ENCODE data around the gene NRN1. TPM values are rescaled to one million over a fixed set of nuclear protein-coding genes. Genes with fewer than 3 reads are reported as not detected.

NRN1 gene
- total RNA-seq, 1 donor from 2014 or later: 1.3 TPM

DNA sequence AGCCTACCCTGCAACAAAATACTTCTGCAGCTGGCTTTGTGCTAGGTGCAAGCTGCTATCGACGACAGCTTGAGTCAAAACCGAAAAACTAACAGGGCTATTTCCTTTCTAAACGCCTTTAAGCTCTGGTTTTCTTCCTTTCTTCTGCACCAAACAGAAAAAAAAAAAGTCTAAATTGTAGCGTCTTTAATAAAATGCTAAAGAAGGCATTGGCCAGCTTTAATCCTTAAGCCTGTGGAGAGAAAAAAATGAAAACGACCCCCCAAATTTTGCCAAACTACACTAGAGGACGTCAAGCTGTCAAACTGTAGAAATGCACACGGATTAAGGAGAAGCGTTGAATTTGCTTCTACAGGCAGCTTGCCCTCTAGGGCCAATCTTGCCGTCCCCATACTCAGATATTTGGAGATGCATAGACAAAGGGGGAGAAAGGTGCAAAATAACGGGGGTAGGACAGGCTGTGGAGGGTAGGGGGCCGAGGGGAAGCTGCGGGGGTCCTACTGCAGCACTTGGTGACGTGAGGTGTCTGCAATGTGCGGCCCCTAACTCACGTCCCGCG, 1.4 kb upstream of the NRN1 start:
- TF ChIP-seq EZH2 (IDR thresholded peaks at IDR 0.05): no peak
- TF ChIP-seq, protein P1, sequence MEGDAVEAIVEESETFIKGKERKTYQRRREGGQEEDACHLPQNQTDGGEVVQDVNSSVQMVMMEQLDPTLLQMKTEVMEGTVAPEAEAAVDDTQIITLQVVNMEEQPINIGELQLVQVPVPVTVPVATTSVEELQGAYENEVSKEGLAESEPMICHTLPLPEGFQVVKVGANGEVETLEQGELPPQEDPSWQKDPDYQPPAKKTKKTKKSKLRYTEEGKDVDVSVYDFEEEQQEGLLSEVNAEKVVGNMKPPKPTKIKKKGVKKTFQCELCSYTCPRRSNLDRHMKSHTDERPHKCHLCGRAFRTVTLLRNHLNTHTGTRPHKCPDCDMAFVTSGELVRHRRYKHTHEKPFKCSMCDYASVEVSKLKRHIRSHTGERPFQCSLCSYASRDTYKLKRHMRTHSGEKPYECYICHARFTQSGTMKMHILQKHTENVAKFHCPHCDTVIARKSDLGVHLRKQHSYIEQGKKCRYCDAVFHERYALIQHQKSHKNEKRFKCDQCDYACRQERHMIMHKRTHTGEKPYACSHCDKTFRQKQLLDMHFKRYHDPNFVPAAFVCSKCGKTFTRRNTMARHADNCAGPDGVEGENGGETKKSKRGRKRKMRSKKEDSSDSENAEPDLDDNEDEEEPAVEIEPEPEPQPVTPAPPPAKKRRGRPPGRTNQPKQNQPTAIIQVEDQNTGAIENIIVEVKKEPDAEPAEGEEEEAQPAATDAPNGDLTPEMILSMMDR (IDR thresholded peaks at IDR 0.05): no peak
- no peak for TF ChIP-seq EZH2phosphoT487 (IDR thresholded peaks at IDR 0.05)
- no peaks in the 10 kb centered on the region for H3K9me3 Mint-ChIP-seq
- H3K27me3 Mint-ChIP-seq (ENCODE audit: insufficient read depth, low read depth): peaks cover 46% of the 10 kb centered on the region
- Histone ChIP-seq H2AFZ (replicated peaks) (peak overlapping the region; percentile 53), H3K4me2 (peak overlapping the region; percentile 94), H3K79me2 (ENCODE audit: low read depth) (no peaks in the 10 kb centered on the region), H4K20me1 (ENCODE audit: low read depth) (peaks cover 30% of the 10 kb centered on the region), H3K9me3 (ENCODE audit: low read depth) (no peaks in the 10 kb centered on the region), H3K4me1 (peaks cover 38% of the 10 kb centered on the region), H3K36me3 (no peaks in the 10 kb centered on the region), H3F3A (ENCODE audit: low read depth) (peaks cover 54% of the 10 kb centered on the region), H3K4me3 (peak overlapping the region; percentile 58), H3K9ac (no peak overlapping the region), H3K27ac (no peak overlapping the region), H3K27me3 (peaks cover 100% of the 10 kb centered on the region)
- no peak for DNase-seq (ENCODE audit: low spot score)
- peaks cover 38% of the 10 kb centered on the region for H3K4me1 Mint-ChIP-seq
- no peak overlapping the region for H3K27ac Mint-ChIP-seq
- no peaks in the 10 kb centered on the region for H3K36me3 Mint-ChIP-seq
- peak overlapping the region; percentile 86 for H3K4me3 Mint-ChIP-seq

DNA sequence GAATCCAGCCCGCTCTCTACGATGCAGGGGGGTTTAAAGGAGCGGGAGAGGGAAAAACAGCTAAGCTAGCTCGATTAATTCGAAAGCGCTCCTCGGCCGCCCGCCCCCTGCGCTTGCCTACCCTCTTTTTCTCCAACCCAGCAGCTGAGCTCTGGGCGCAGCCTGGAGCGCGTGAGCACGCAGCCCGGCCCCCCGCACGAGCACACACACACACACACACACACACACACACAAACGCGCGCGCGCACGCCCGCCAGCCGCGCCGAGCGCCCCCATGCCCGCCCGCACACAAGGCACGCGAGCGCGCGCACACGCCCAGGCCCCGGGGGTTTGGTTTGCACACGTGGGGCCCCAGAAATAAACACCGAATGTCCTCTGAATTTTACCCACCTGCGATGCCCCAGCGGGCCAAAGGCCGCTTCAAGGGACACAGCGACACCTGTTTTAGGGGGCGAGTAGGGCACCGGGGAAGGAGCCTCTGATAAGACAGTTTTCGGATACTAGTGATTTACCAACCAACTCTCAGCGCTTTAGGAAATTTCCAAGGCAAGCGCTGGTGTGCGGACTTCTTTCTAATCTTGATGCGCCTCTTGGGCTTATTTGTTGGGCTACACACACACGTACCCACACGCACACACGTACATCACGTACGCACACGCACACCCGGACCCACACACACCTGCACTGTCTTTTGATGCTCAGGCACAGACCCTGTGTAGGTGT, 802 bp upstream of the NRN1 start:
- Histone ChIP-seq H3K9me3 (ENCODE audit: low read depth) (no peaks in the 10 kb centered on the region), H3K4me2 (peak overlapping the region; percentile 94), H3K9ac (no peak overlapping the region), H3K79me2 (ENCODE audit: low read depth) (no peaks in the 10 kb centered on the region), H2AFZ (replicated peaks) (peak overlapping the region; percentile 78), H4K20me1 (ENCODE audit: low read depth) (peaks cover 37% of the 10 kb centered on the region), H3K27ac (no peak overlapping the region), H3K27me3 (peaks cover 100% of the 10 kb centered on the region), H3K36me3 (no peaks in the 10 kb centered on the region), H3K4me1 (peaks cover 38% of the 10 kb centered on the region), H3K4me3 (peak overlapping the region; percentile 58), H3F3A (ENCODE audit: low read depth) (peaks cover 54% of the 10 kb centered on the region)
- Mint-ChIP-seq H3K36me3 (no peaks in the 10 kb centered on the region), H3K4me1 (peaks cover 43% of the 10 kb centered on the region), H3K27me3 (ENCODE audit: insufficient read depth, low read depth) (peaks cover 52% of the 10 kb centered on the region), H3K27ac (no peak overlapping the region), H3K4me3 (peak overlapping the region; percentile 86), H3K9me3 (no peaks in the 10 kb centered on the region)
- no peak for TF ChIP-seq EZH2 (IDR thresholded peaks at IDR 0.05)
- no peak for TF ChIP-seq EZH2phosphoT487 (IDR thresholded peaks at IDR 0.05)
- TF ChIP-seq, protein P1 (IDR thresholded peaks at IDR 0.05): peak; percentile 62
- peak; percentile 80 for DNase-seq (ENCODE audit: low spot score)

DNA sequence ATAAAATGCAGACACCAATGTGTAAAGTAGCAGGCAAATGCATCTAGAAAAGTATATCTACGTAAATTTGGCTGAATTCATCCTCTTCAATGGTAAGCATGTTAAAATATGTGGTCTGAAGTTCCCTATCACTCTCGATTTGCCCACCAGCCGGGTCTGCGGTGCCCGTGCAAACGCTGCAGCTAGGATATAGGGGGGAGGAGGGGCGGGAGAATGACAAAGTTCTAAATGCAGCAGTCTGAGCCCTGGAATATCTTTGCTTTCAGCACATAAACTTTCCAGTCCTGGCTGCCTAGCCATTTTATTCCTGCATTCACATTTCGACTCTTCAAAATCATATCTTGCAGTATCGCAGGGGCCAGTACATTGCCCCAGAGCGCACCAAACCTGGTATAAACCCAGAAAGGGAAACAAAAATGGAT, 708 bp downstream of the NRN1 start:
- H3K36me3 ChIP-seq: no peaks in the 10 kb centered on the region
- Mint-ChIP-seq H3K4me1 (peaks cover 51% of the 10 kb centered on the region), H3K36me3 (no peaks in the 10 kb centered on the region), H3K4me3 (peak overlapping the region; percentile 86), H3K9me3 (no peaks in the 10 kb centered on the region), H3K27ac (peak overlapping the region; percentile 51), H3K27me3 (ENCODE audit: insufficient read depth, low read depth) (peaks cover 65% of the 10 kb centered on the region)
- peaks cover 60% of the 10 kb centered on the region for H3F3A ChIP-seq (ENCODE audit: low read depth)
- peak overlapping the region; percentile 94 for H3K4me2 ChIP-seq
- H3K27ac ChIP-seq: no peak overlapping the region
- peak; percentile 39 for DNase-seq (ENCODE audit: low spot score)
- TF ChIP-seq, protein P1 (IDR thresholded peaks at IDR 0.05): no peak
- peak; percentile 85 for TF ChIP-seq EZH2phosphoT487 (IDR thresholded peaks at IDR 0.05)
- peaks cover 45% of the 10 kb centered on the region for H4K20me1 ChIP-seq (ENCODE audit: low read depth)
- peaks cover 100% of the 10 kb centered on the region for H3K27me3 ChIP-seq
- no peaks in the 10 kb centered on the region for H3K79me2 ChIP-seq (ENCODE audit: low read depth)
- H3K9me3 ChIP-seq (ENCODE audit: low read depth): no peaks in the 10 kb centered on the region
- H3K4me3 ChIP-seq: peak overlapping the region; percentile 58
- no peak overlapping the region for H2AFZ ChIP-seq (replicated peaks)
- H3K9ac ChIP-seq: no peak overlapping the region
- peaks cover 38% of the 10 kb centered on the region for H3K4me1 ChIP-seq

Measured in neural progenitor cell (in vitro differentiated cells).